ENCODE data around the gene NAA38. TPM values are rescaled to one million over a fixed set of nuclear protein-coding genes. Genes with fewer than 3 reads are reported as not detected.

NAA38 gene
- total RNA-seq, 1 experiment from 2014 or later: 46.3 TPM

- no peaks in the 10 kb centered on the region for H3K9me3 Mint-ChIP-seq
- no peak overlapping the region for H3K27ac Mint-ChIP-seq
- DNase-seq (ENCODE audit: low spot score) (peak; percentile 55), ATAC-seq (peak; percentile 46)
- ChIA-PET CTCF (interaction anchor here (1.0 to 1.5 kb wide), 2 partner anchors 32 to 157 kb away, joined by 3 to 4 read pairs; partner anchors contain the start of gene NAA38), POLR2A (no interaction called here)
- peaks cover 8% of the 10 kb centered on the region for H3K4me1 Mint-ChIP-seq
- TF ChIP-seq PRRX2 (CRISPR knock-in tag; IDR thresholded peaks at IDR 0.05) (no peak), ERG (CRISPR knock-in tag; IDR thresholded peaks at IDR 0.05) (no peak), MXD4 (CRISPR knock-in tag; IDR thresholded peaks at IDR 0.05; ENCODE audit: borderline replicate concordance) (no peak), RELA (CRISPR knock-in tag; IDR thresholded peaks at IDR 0.05; ENCODE audit: borderline replicate concordance) (no peak), SP1 (CRISPR knock-in tag; conservative IDR thresholded peaks at IDR 0.05) (no peak), KAT7 (CRISPR knock-in tag; IDR thresholded peaks at IDR 0.05; ENCODE audit: borderline replicate concordance) (no peak), TEAD1 (CRISPR knock-in tag; IDR thresholded peaks at IDR 0.05) (no peak), TEAD4 (CRISPR knock-in tag; IDR thresholded peaks at IDR 0.05) (no peak), ZBTB21 (CRISPR knock-in tag; IDR thresholded peaks at IDR 0.05; ENCODE audit: borderline replicate concordance) (no peak), E2F4 (CRISPR knock-in tag; IDR thresholded peaks at IDR 0.05; ENCODE audit: borderline replicate concordance, low read depth) (no peak), FOXJ3 (CRISPR knock-in tag; IDR thresholded peaks at IDR 0.05; ENCODE audit: borderline replicate concordance) (no peak), GRHL2 (CRISPR knock-in tag; IDR thresholded peaks at IDR 0.05; ENCODE audit: insufficient replicate concordance, severe bottlenecking) (no peak), ZNF416 (CRISPR knock-in tag; IDR thresholded peaks at IDR 0.05) (no peak), ZNF219 (CRISPR knock-in tag; IDR thresholded peaks at IDR 0.05; ENCODE audit: borderline replicate concordance) (no peak)
- TF ChIP-seq, protein P1, sequence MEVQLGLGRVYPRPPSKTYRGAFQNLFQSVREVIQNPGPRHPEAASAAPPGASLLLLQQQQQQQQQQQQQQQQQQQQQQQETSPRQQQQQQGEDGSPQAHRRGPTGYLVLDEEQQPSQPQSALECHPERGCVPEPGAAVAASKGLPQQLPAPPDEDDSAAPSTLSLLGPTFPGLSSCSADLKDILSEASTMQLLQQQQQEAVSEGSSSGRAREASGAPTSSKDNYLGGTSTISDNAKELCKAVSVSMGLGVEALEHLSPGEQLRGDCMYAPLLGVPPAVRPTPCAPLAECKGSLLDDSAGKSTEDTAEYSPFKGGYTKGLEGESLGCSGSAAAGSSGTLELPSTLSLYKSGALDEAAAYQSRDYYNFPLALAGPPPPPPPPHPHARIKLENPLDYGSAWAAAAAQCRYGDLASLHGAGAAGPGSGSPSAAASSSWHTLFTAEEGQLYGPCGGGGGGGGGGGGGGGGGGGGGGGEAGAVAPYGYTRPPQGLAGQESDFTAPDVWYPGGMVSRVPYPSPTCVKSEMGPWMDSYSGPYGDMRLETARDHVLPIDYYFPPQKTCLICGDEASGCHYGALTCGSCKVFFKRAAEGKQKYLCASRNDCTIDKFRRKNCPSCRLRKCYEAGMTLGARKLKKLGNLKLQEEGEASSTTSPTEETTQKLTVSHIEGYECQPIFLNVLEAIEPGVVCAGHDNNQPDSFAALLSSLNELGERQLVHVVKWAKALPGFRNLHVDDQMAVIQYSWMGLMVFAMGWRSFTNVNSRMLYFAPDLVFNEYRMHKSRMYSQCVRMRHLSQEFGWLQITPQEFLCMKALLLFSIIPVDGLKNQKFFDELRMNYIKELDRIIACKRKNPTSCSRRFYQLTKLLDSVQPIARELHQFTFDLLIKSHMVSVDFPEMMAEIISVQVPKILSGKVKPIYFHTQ (CRISPR knock-in tag; IDR thresholded peaks at IDR 0.05): no peak
- H3K27me3 Mint-ChIP-seq (ENCODE audit: low read depth): no peaks in the 10 kb centered on the region; the same call in 1 of the 2 replicates
- no peak overlapping the region for H3K4me3 Mint-ChIP-seq
- peaks cover 3% of the 10 kb centered on the region; the same call in 1 of the 2 replicates for H3K36me3 Mint-ChIP-seq
Observed at GRCh38 chr17:7889166-7889955, 32.0 kb upstream of the NAA38 start.

DNA sequence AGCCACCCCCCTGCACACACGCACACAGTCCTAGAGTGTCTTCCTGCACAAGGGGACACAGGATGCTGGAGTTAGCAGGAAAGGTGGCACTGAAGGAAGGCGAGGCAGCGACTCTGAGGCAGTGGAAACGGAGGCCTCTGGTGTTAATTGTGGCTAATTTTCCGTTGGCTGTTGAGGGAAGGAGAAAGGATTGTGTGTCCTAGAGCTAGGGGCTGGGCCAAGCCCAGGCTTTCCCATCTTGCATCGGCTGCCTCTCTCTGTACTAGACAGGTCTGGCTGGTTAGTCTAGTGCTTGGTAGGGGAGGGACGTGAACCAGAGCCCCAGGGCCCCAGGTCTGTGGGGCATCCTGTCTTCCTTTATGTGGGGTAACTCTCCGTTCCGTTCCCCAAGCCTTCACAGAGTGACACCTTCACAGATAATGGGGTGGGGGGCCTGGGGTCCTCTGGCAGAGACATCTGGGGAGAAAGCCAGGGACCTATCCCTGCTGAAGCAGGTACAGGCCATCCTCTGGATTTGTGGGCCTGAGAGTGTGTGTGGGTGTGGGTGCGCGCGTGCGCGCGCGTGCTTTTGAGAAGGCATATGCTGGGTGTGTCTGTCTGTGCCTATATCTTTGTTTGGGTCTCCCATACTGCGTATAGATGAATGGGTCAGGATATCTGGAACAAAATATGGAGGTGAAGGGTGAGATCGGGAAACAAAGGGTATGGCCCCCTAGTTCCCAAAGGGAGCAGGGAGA lies 31.0 kb upstream of the NAA38 start, which contains the start of gene CHD3:
Gene CHD3, plus strand, starts transcription at position 606 of the 737 bp plus-strand sequence. CDS start 212 bp downstream, outside the sequence.
- Mint-ChIP-seq H3K9me3 (no peaks in the 10 kb centered on the region), H3K4me1 (peaks cover 10% of the 10 kb centered on the region), H3K4me3 (no peak within 1 kb of the TSS), H3K27me3 (ENCODE audit: low read depth) (no peaks in the 10 kb centered on the region; the same call in 1 of the 2 replicates), H3K27ac (no peak within 1 kb of the TSS), H3K36me3 (no peaks in the 10 kb centered on the region; the same call in 1 of the 2 replicates)
- peak; percentile 5; the same call in 1 of the 2 replicates for ATAC-seq
- TF ChIP-seq MAX (CRISPR knock-in tag; IDR thresholded peaks at IDR 0.05) (0 out of 2 replicates have a peak, but pooled peaks have one; percentile 2), FOXP1 (CRISPR knock-in tag; IDR thresholded peaks at IDR 0.05; ENCODE audit: borderline replicate concordance) (no peak), ETV6 (CRISPR knock-in tag; IDR thresholded peaks at IDR 0.05) (no peak)
- TF ChIP-seq, protein P2, sequence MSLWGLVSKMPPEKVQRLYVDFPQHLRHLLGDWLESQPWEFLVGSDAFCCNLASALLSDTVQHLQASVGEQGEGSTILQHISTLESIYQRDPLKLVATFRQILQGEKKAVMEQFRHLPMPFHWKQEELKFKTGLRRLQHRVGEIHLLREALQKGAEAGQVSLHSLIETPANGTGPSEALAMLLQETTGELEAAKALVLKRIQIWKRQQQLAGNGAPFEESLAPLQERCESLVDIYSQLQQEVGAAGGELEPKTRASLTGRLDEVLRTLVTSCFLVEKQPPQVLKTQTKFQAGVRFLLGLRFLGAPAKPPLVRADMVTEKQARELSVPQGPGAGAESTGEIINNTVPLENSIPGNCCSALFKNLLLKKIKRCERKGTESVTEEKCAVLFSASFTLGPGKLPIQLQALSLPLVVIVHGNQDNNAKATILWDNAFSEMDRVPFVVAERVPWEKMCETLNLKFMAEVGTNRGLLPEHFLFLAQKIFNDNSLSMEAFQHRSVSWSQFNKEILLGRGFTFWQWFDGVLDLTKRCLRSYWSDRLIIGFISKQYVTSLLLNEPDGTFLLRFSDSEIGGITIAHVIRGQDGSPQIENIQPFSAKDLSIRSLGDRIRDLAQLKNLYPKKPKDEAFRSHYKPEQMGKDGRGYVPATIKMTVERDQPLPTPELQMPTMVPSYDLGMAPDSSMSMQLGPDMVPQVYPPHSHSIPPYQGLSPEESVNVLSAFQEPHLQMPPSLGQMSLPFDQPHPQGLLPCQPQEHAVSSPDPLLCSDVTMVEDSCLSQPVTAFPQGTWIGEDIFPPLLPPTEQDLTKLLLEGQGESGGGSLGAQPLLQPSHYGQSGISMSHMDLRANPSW (CRISPR knock-in tag; conservative IDR thresholded peaks at IDR 0.05; ENCODE audit: low read depth): no peak
- TF ChIP-seq, protein P3, sequence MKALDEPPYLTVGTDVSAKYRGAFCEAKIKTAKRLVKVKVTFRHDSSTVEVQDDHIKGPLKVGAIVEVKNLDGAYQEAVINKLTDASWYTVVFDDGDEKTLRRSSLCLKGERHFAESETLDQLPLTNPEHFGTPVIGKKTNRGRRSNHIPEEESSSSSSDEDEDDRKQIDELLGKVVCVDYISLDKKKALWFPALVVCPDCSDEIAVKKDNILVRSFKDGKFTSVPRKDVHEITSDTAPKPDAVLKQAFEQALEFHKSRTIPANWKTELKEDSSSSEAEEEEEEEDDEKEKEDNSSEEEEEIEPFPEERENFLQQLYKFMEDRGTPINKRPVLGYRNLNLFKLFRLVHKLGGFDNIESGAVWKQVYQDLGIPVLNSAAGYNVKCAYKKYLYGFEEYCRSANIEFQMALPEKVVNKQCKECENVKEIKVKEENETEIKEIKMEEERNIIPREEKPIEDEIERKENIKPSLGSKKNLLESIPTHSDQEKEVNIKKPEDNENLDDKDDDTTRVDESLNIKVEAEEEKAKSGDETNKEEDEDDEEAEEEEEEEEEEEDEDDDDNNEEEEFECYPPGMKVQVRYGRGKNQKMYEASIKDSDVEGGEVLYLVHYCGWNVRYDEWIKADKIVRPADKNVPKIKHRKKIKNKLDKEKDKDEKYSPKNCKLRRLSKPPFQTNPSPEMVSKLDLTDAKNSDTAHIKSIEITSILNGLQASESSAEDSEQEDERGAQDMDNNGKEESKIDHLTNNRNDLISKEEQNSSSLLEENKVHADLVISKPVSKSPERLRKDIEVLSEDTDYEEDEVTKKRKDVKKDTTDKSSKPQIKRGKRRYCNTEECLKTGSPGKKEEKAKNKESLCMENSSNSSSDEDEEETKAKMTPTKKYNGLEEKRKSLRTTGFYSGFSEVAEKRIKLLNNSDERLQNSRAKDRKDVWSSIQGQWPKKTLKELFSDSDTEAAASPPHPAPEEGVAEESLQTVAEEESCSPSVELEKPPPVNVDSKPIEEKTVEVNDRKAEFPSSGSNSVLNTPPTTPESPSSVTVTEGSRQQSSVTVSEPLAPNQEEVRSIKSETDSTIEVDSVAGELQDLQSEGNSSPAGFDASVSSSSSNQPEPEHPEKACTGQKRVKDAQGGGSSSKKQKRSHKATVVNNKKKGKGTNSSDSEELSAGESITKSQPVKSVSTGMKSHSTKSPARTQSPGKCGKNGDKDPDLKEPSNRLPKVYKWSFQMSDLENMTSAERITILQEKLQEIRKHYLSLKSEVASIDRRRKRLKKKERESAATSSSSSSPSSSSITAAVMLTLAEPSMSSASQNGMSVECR (CRISPR knock-in tag; IDR thresholded peaks at IDR 0.05; ENCODE audit: borderline replicate concordance): no peak
- ChIA-PET CTCF (interaction anchor here (1.0 to 1.5 kb wide), 3 partner anchors 31 to 170 kb away, joined by 3 to 4 read pairs (median 3); partner anchors contain the start of gene NAA38), POLR2A (interaction anchor here (0.5 kb wide), 1 partner anchor 24 kb away, joined by 4 read pairs; no protein-coding TSS in a partner anchor)
- DNase-seq (ENCODE audit: low spot score): no peak

Measured in WTC11 (cell line).